Upper lobe of right lung (tissue), 1 donor: ENCODE data around the gene CREBRF. TPM values are rescaled to one million over a fixed set of nuclear protein-coding genes. Genes with fewer than 3 reads are reported as not detected.

Experiments
- ATAC-seq: fragments of 200-7000 bp; cut with Tn5 transposase; one replicate; pipeline ENCODE4 v1.9.1; 2020; ENCODE audit warnings: mild to moderate bottlenecking, moderate library complexity
- DNase-seq: peaks from one replicate; pipeline ENCODE4 v3.0.0-alpha.2; 2020
- H3K27ac ChIP-seq: fragments of 200-600 bp; one replicate; pipeline ENCODE4 v1.8.0; 2022
- H3K27me3 ChIP-seq: fragments of 200-600 bp; one replicate; pipeline ENCODE4 v1.8.0; 2022; ENCODE audit warnings: mild to moderate bottlenecking
- H3K36me3 ChIP-seq: fragments of 200-600 bp; one replicate; pipeline ENCODE4 v1.8.0; 2022
- H3K4me1 ChIP-seq: fragments of 200-600 bp; one replicate; pipeline ENCODE4 v1.8.0; 2022
- H3K4me3 ChIP-seq: fragments of 200-600 bp; one replicate; pipeline ENCODE4 v1.8.0; 2022; ENCODE audit warnings: mild to moderate bottlenecking
- H3K9me3 ChIP-seq: fragments of 200-600 bp; one replicate; pipeline ENCODE4 v1.8.0; 2022
- CTCF ChIP-seq: fragments of 200-600 bp; IDR thresholded peaks from one replicate; pipeline ENCODE4 v1.8.0; 2022; ENCODE audit warnings: antibody characterized with exemption
- intact Hi-C: fragments of 100-400 bp; cut with DNase I; formaldehyde crosslinking; loops from one replicate; pipeline ENCODE4 v1.11.0; 2022
- total RNA-seq: library from RNA; stranded (reverse); fragmentation: NEBNext Ultra II Directional; extraction: Animal tissue kit (Norgen Biotek cat#: 25700); gene quantifications from one replicate; pipeline ENCODE4 v1.2.1, GENCODE V29; 2021
- donor health status: DM: no; HTN: yes; CAD: no; lungs with severe emphysema.

Gene CREBRF
- total RNA-seq, 1 donor from 2014 or later, result 47.4 TPM

GRCh38 chr5:173175523-173175922 lies 119.4 kb downstream of the CREBRF start:
- TF ChIP-seq CTCF, result no peak
- Histone ChIP-seq H3K27ac (no peak overlapping the region), H3K9me3 (no peaks in the 10 kb centered on the region), H3K27me3 (peaks cover 5% of the 10 kb centered on the region), H3K4me1 (no peaks in the 10 kb centered on the region), H3K4me3 (no peak overlapping the region), H3K36me3 (no peaks in the 10 kb centered on the region)
- intact Hi-C loops, result no loop called here
- no peak for ATAC-seq
- no peak for DNase-seq

- TF ChIP-seq CTCF, result no peak
- DNase-seq, result no peak
- H3K27ac ChIP-seq, result no peak overlapping the region
- no peaks in the 10 kb centered on the region for H3K9me3 ChIP-seq
- H3K4me3 ChIP-seq, result no peak overlapping the region
- no peaks in the 10 kb centered on the region for H3K36me3 ChIP-seq
- peaks cover 5% of the 10 kb centered on the region for H3K27me3 ChIP-seq
- no peak for ATAC-seq
- H3K4me1 ChIP-seq, result no peaks in the 10 kb centered on the region
- intact Hi-C loops, result no loop called here
Observed at GRCh38 chr5:173178369-173178910, 122.3 kb downstream of the CREBRF start.

GRCh38 chr5:173180331-173180730 lies 124.2 kb downstream of the CREBRF start:
- DNase-seq, result no peak
- TF ChIP-seq CTCF, result no peak

GRCh38 chr5:173187054-173187743 lies 131.0 kb downstream of the CREBRF start:
- H3K9me3 ChIP-seq, result no peaks in the 10 kb centered on the region
- no peak overlapping the region for H3K27ac ChIP-seq
- no peaks in the 10 kb centered on the region for H3K4me1 ChIP-seq
- no peak overlapping the region for H3K4me3 ChIP-seq
- H3K27me3 ChIP-seq, result no peaks in the 10 kb centered on the region
- DNase-seq, result no peak
- no peak for TF ChIP-seq CTCF
- ATAC-seq, result peak; percentile 47
- H3K36me3 ChIP-seq, result no peaks in the 10 kb centered on the region
- intact Hi-C loops, result no loop called here

More at GRCh38 chr5:173180331-173180730, 124.2 kb downstream of the CREBRF start:
- ATAC-seq, result no peak
- H3K4me3 ChIP-seq, result no peak overlapping the region
- no peaks in the 10 kb centered on the region for H3K9me3 ChIP-seq
- no peaks in the 10 kb centered on the region for H3K4me1 ChIP-seq
- H3K27ac ChIP-seq, result no peak overlapping the region
- peaks cover 2% of the 10 kb centered on the region for H3K27me3 ChIP-seq
- H3K36me3 ChIP-seq, result no peaks in the 10 kb centered on the region
- intact Hi-C loops, result no loop called here

GRCh38 chr5:173188280-173188679 lies 132.1 kb downstream of the CREBRF start:
- Histone ChIP-seq H3K27ac (no peak overlapping the region), H3K36me3 (no peaks in the 10 kb centered on the region), H3K9me3 (no peaks in the 10 kb centered on the region), H3K4me3 (no peak overlapping the region), H3K27me3 (no peaks in the 10 kb centered on the region), H3K4me1 (no peaks in the 10 kb centered on the region)
- DNase-seq (no peak), ATAC-seq (no peak)
- intact Hi-C loops, result no loop called here
- no peak for TF ChIP-seq CTCF

Other genes with a start within 250 kb of the CREBRF start
- gene ERGIC1, start 222.1 kb upstream of the CREBRF start, total RNA-seq, result 186 TPM
- 26.4 TPM for gene RPL26L1, start 96.9 kb upstream of the CREBRF start, total RNA-seq
- gene ATP6V0E1, start 72.6 kb upstream of the CREBRF start, total RNA-seq, result 326 TPM
- 9.1 TPM for gene BNIP1, start 88.2 kb downstream of the CREBRF start, total RNA-seq
- not detected for gene NKX2-5, start 178.9 kb downstream of the CREBRF start, total RNA-seq